ENCODE measurements around the gene HMGCL. TPM values are rescaled to one million over a fixed set of nuclear protein-coding genes. Genes with fewer than 3 reads are reported as not detected.
"Not testable (repeated sequence)": the region's sequence is repeated elsewhere in the genome, so short reads cannot be mapped to it uniquely, and the experiment has no call there.

HMGCL gene
- total RNA-seq, 1 donor from 2014 or later, result 33.7 TPM

GRCh38 chr1:23848673-23849616, 23.7 kb upstream of the HMGCL start:
- no peak for TF ChIP-seq CTCF (conservative IDR thresholded peaks at IDR 0.05)
- H3K9me3 Mint-ChIP-seq, result peaks cover 6% of the 10 kb centered on the region
- H3K4me3 Mint-ChIP-seq, result no peak overlapping the region
- H3K27ac Mint-ChIP-seq, result no peak overlapping the region
- no peaks in the 10 kb centered on the region for H3K4me1 Mint-ChIP-seq (ENCODE audit: unreplicated experiment)
- no peak for DNase-seq (ENCODE audit: extremely low spot score, unreplicated experiment)
- H3K27me3 Mint-ChIP-seq, result no peaks in the 10 kb centered on the region
- H3K36me3 Mint-ChIP-seq, result peaks cover 27% of the 10 kb centered on the region

- not testable (repeated sequence) for H3K9me3 Mint-ChIP-seq; H3K4me3 Mint-ChIP-seq; H3K27me3 Mint-ChIP-seq; H3K27ac Mint-ChIP-seq; DNase-seq (ENCODE audit: extremely low spot score, unreplicated experiment); H3K4me1 Mint-ChIP-seq (ENCODE audit: unreplicated experiment)
- H3K36me3 Mint-ChIP-seq, result peaks cover 26% of the 10 kb centered on the region
These were observed 22.4 kb upstream of the HMGCL start for GRCh38 chr1:23847482-23848095.

GRCh38 chr1:23845163-23845562, 19.9 kb upstream of the HMGCL start:
- H3K4me1 Mint-ChIP-seq (ENCODE audit: unreplicated experiment), result no peaks in the 10 kb centered on the region
- H3K36me3 Mint-ChIP-seq, result peaks cover 22% of the 10 kb centered on the region
- no peak overlapping the region for H3K4me3 Mint-ChIP-seq
- H3K27me3 Mint-ChIP-seq, result peaks cover 5% of the 10 kb centered on the region
- peaks cover 6% of the 10 kb centered on the region for H3K9me3 Mint-ChIP-seq
- no peak for DNase-seq (ENCODE audit: extremely low spot score, unreplicated experiment)
- TF ChIP-seq CTCF (conservative IDR thresholded peaks at IDR 0.05), result no peak
- H3K27ac Mint-ChIP-seq, result no peak overlapping the region

GRCh38 chr1:23843644-23844043, 18.4 kb upstream of the HMGCL start:
- H3K27ac Mint-ChIP-seq, result no peak overlapping the region
- peaks cover 6% of the 10 kb centered on the region for H3K9me3 Mint-ChIP-seq
- peaks cover 6% of the 10 kb centered on the region for H3K27me3 Mint-ChIP-seq

GRCh38 chr1:23838401-23838866, 13.2 kb upstream of the HMGCL start:
- H3K9me3 Mint-ChIP-seq, result no peaks in the 10 kb centered on the region
- peak overlapping the region; percentile 55 for H3K27ac Mint-ChIP-seq
- H3K27me3 Mint-ChIP-seq, result peaks cover 27% of the 10 kb centered on the region
- TF ChIP-seq CTCF (conservative IDR thresholded peaks at IDR 0.05), result no peak
- peak; percentile 73 for DNase-seq (ENCODE audit: extremely low spot score, unreplicated experiment)
- no peaks in the 10 kb centered on the region for H3K36me3 Mint-ChIP-seq
- peak overlapping the region; percentile 86 for H3K4me3 Mint-ChIP-seq
- H3K4me1 Mint-ChIP-seq (ENCODE audit: unreplicated experiment), result peaks cover 6% of the 10 kb centered on the region

More at GRCh38 chr1:23843644-23844043, 18.4 kb upstream of the HMGCL start:
- no peak for DNase-seq (ENCODE audit: extremely low spot score, unreplicated experiment)
- no peak for TF ChIP-seq CTCF (conservative IDR thresholded peaks at IDR 0.05)
- Mint-ChIP-seq H3K4me3 (no peak overlapping the region), H3K36me3 (peaks cover 21% of the 10 kb centered on the region), H3K4me1 (ENCODE audit: unreplicated experiment) (peaks cover 1% of the 10 kb centered on the region)

GRCh38 chr1:23837908-23838307, 12.7 kb upstream of the HMGCL start:
- TF ChIP-seq CTCF (conservative IDR thresholded peaks at IDR 0.05), result no peak
- H3K4me3 Mint-ChIP-seq, result peak overlapping the region; percentile 86
- no peaks in the 10 kb centered on the region for H3K9me3 Mint-ChIP-seq
- peaks cover 6% of the 10 kb centered on the region for H3K4me1 Mint-ChIP-seq (ENCODE audit: unreplicated experiment)
- no peaks in the 10 kb centered on the region for H3K36me3 Mint-ChIP-seq
- peaks cover 27% of the 10 kb centered on the region for H3K27me3 Mint-ChIP-seq
- DNase-seq (ENCODE audit: extremely low spot score, unreplicated experiment), result no peak
- H3K27ac Mint-ChIP-seq, result peak overlapping the region; percentile 55

Data from type B pancreatic cell (in vitro differentiated cells).